Progenitor cell of endocrine pancreas (in vitro differentiated cells): ENCODE data around the gene CCL20. TPM values are rescaled to one million over a fixed set of nuclear protein-coding genes. Genes with fewer than 3 reads are reported as not detected.

Experiments
- DNase-seq: peaks from one replicate; pipeline ENCODE4 v3.0.0; 2021; ENCODE audit warnings: low spot score; ENCODE audit not compliant: unreplicated experiment
- H3K27ac Mint-ChIP-seq: 2 replicates; pipeline ENCODE4 v1.8.0; 2021; ENCODE audit warnings: mild to moderate bottlenecking, moderate library complexity, mixed read lengths
- H3K27me3 Mint-ChIP-seq: 2 replicates; pipeline ENCODE4 v1.8.0; 2021; ENCODE audit warnings: mixed read lengths
- H3K36me3 Mint-ChIP-seq: 2 replicates; pipeline ENCODE4 v1.8.0; 2022; ENCODE audit warnings: mixed read lengths; ENCODE audit not compliant: insufficient read depth
- H3K4me1 Mint-ChIP-seq: 2 replicates; pipeline ENCODE4 v1.8.0; 2021; ENCODE audit warnings: low read depth, mixed read lengths
- H3K4me3 Mint-ChIP-seq: 2 replicates; pipeline ENCODE4 v1.8.0; 2021; ENCODE audit warnings: low read depth, mild to moderate bottlenecking, moderate library complexity, mixed read lengths
- H3K9me3 Mint-ChIP-seq: 2 replicates; pipeline ENCODE4 v1.8.0; 2021; ENCODE audit warnings: low read depth, mixed read lengths
- total RNA-seq: library from RNA; stranded (reverse); gene quantifications from 2 replicates; pipeline ENCODE4 v1.2.1, GENCODE V29; 2021
- TF ChIP-seq, protein P1 (sequence below): fragments of 200-600 bp; sonication (generic); IDR thresholded peaks from one replicate; pipeline ENCODE4 v1.5.0; 2021; ENCODE audit warnings: antibody characterized with exemption, mild to moderate bottlenecking; ENCODE audit not compliant: unreplicated experiment

CCL20 gene
- total RNA-seq, 1 donor from 2014 or later = not detected

DNA sequence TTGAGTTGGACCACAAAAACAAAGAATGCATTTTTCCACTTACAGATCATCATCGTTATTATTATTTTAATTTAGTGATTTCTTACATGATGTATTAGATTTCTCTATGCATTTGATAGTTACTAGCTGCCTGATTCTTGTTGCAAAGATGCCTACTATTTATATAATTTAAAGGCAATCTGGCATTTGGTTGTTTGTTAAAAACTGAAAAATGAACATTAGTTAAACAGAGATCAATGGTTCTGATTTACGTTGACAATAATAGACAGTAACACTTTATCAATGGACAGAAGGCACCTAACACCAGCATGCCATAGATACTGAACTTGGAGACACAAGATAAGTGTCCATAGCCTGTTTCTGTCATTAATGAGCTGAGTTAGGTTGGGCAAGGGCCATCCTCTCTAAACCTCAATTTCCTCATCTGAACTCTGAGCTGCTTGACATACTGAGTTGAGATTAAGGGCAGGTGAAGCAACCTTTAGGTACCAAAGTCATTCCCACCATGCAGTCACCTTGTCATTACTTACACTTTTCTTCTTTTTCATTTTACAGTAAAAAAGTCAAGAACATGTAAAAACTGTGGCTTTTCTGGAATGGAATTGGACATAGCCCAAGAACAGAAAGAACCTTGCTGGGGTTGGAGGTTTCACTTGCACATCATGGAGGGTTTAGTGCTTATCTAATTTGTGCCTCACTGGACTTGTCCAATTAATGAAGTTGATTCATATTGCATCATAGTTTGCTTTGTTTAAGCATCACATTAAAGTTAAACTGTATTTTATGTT lies 3.1 kb downstream of the CCL20 start:
- Mint-ChIP-seq H3K4me1 (peaks cover 4% of the 10 kb centered on the region), H3K4me3 (no peak overlapping the region), H3K27me3 (no peaks in the 10 kb centered on the region), H3K36me3 (no peaks in the 10 kb centered on the region), H3K9me3 (peaks cover 3% of the 10 kb centered on the region), H3K27ac (no peak overlapping the region)
- TF ChIP-seq, protein P1, sequence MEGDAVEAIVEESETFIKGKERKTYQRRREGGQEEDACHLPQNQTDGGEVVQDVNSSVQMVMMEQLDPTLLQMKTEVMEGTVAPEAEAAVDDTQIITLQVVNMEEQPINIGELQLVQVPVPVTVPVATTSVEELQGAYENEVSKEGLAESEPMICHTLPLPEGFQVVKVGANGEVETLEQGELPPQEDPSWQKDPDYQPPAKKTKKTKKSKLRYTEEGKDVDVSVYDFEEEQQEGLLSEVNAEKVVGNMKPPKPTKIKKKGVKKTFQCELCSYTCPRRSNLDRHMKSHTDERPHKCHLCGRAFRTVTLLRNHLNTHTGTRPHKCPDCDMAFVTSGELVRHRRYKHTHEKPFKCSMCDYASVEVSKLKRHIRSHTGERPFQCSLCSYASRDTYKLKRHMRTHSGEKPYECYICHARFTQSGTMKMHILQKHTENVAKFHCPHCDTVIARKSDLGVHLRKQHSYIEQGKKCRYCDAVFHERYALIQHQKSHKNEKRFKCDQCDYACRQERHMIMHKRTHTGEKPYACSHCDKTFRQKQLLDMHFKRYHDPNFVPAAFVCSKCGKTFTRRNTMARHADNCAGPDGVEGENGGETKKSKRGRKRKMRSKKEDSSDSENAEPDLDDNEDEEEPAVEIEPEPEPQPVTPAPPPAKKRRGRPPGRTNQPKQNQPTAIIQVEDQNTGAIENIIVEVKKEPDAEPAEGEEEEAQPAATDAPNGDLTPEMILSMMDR = no peak
- DNase-seq = no peak

DNA sequence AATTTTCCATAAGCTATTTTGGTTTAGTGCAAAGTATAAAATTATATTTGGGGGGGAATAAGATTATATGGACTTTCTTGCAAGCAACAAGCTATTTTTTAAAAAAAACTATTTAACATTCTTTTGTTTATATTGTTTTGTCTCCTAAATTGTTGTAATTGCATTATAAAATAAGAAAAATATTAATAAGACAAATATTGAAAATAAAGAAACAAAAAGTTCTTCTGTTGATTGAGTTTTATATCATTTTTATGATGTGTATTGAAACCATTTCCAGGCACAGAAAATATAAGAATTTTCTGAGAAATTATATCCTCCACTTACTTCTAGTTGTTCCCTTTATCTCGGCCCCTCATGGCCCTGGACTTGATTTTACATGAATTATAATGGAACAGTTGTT lies 3.7 kb downstream of the CCL20 start:
- TF ChIP-seq, protein P1 = no peak
- H3K4me3 Mint-ChIP-seq = no peak overlapping the region
- H3K4me1 Mint-ChIP-seq = peaks cover 4% of the 10 kb centered on the region

DNA sequence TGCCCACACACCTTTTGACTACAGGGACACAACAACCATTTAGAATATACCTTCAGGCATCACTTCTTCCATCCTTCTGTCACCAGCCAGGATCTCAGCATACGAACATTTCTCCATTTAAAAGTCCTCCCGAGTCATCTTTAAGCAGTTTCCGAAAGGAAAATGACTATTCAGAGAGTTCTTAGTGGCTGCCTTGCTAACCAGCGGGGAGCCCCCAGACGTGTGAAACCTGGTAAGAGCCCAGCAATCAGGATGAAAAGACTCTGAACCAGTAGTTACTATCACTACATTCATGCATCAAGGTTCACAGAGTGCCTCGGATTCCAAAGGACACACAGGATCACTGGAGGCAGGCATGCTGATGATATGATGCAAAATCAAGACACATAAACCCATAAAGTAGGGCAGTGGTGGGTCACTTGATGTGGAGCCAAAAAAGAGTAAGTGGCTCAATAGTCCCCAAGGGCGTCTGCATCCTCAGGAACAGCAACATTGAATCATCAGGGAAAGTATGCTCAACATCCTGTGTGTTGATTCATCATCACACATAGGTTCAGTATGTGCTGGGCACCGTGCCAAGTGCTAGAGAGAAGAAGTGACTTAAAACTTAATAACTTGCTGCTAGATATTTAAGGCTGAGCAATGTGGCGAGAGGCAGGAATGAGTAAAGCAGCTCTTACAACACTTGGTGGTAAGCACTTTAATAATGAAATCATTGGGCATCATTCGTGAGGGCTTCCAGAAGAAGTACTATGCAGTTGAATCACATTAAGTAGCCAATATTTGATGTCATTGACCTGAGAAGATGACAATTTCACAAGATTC lies 4.4 kb downstream of the CCL20 start:
- Mint-ChIP-seq H3K36me3 (no peaks in the 10 kb centered on the region), H3K27ac (no peak overlapping the region), H3K27me3 (no peaks in the 10 kb centered on the region), H3K9me3 (peaks cover 3% of the 10 kb centered on the region), H3K4me3 (no peak overlapping the region), H3K4me1 (peaks cover 4% of the 10 kb centered on the region)
- TF ChIP-seq, protein P1 = no peak
- no peak for DNase-seq

More for the DNA sequence above, 3.7 kb downstream of the CCL20 start:
- no peaks in the 10 kb centered on the region for H3K27me3 Mint-ChIP-seq
- H3K9me3 Mint-ChIP-seq = peaks cover 3% of the 10 kb centered on the region
- no peak for DNase-seq
- H3K36me3 Mint-ChIP-seq = no peaks in the 10 kb centered on the region
- no peak overlapping the region for H3K27ac Mint-ChIP-seq

DNA sequence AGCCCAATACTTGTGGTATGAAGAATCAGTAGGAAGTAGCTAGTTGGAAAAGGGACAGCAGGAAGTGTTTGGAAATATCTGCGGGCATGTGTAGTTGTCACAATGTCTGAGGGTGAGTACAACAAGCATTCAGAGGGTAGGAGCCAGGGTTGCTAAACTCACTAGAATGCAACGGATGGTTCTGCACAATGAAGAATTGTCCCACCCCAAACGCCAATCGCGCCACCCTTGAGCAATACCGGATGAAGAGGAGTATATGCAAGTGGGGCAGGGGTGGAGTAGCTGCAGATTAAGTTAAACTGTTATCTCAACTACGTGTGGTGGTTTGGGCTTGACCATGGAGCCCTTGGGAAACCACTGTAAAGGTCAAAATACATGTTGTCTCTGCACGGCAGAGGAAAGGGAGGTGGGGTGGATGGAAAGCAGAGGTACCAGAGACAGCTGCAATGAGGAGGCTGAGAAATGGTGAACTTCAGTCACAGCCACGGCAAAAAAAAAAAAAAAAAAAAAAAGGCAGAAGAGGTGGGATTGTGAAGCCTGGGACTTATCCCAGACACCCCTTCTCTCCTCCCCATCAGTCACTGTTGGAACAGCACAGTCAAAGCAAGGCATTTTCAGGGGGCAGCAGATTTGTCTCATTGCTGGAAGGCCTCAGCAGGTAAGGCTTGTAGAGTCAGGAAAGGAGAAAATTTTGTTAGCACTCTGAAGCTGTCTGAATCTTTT lies 5.2 kb downstream of the CCL20 start:
- DNase-seq = no peak
- H3K4me1 Mint-ChIP-seq = no peaks in the 10 kb centered on the region
- no peak overlapping the region for H3K4me3 Mint-ChIP-seq
- H3K27me3 Mint-ChIP-seq = no peaks in the 10 kb centered on the region
- TF ChIP-seq, protein P1 = no peak
- H3K27ac Mint-ChIP-seq = no peak overlapping the region
- peaks cover 3% of the 10 kb centered on the region for H3K9me3 Mint-ChIP-seq
- no peaks in the 10 kb centered on the region for H3K36me3 Mint-ChIP-seq

DNA sequence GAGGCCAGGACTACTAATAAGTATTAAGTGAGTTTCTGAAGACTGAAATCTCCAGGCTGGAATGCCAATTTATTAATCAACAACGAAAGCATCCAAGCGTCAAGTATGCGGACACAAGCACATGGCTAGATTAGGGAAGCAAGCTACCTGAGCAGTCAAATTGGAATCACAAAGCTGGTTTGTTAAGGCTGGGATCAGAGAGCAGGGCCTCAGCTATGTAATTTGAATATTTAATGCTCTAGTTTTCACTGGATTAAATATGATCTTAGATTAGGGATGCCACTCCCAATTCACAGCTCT lies 5.7 kb downstream of the CCL20 start:
- H3K4me3 Mint-ChIP-seq = no peak overlapping the region
- no peak for DNase-seq
- H3K27ac Mint-ChIP-seq = no peak overlapping the region
- H3K4me1 Mint-ChIP-seq = no peaks in the 10 kb centered on the region
- H3K36me3 Mint-ChIP-seq = no peaks in the 10 kb centered on the region
- peaks cover 3% of the 10 kb centered on the region for H3K9me3 Mint-ChIP-seq
- no peaks in the 10 kb centered on the region for H3K27me3 Mint-ChIP-seq
- TF ChIP-seq, protein P1 = no peak
